CD4-positive, alpha-beta T cell (primary cell): ENCODE data around the gene CCBE1. TPM values are rescaled to one million over a fixed set of nuclear protein-coding genes. Genes with fewer than 3 reads are reported as not detected.

Experiments
- ATAC-seq: fragments of 200-7000 bp; cut with Tn5 transposase; one replicate; pipeline ENCODE4 v1.10.0; 2022; ENCODE audit warnings: mild to moderate bottlenecking; ENCODE audit not compliant: poor library complexity
- CTCF ChIA-PET: fragments of 350-600 bp; sonication (Branson Sonifier 250); formaldehyde crosslinking; loops from one replicate; lab custom pipeline; 2021; ENCODE audit warnings: antibody characterized with exemption, inconsistent platforms; lab: Charles Lee
- POLR2A ChIA-PET: fragments of 350-600 bp; sonication (Branson Sonifier 250); formaldehyde crosslinking; loops from one replicate; lab custom pipeline; 2021; ENCODE audit warnings: antibody characterized with exemption, inconsistent platforms; lab: Charles Lee
- DNase-seq, 14 experiments: peaks; one replicate each; pipeline ENCODE4 v3.0.0-alpha.2; 2013 to 2020; ENCODE audit warnings: mixed read lengths in 2 of 14
- H3K27ac ChIP-seq, 2 donors: one replicate each; pipeline versions ENCODE4 v1.5.1 to v1.7.0; 2013; ENCODE audit warnings: low read length in 2 of 2, low read depth in 1 of 2, mild to moderate bottlenecking in 1 of 2
- H3K27me3 ChIP-seq, 2 experiments: 1 replicate in 1 of 2; 2 replicates in 1 of 2; pipeline versions ENCODE4 v1.6.1 to v1.7.0; 2013; ENCODE audit warnings: low read length in 2 of 2, control low read depth in 1 of 2, mild to moderate bottlenecking in 1 of 2, moderate library complexity in 1 of 2; ENCODE audit not compliant: insufficient read depth in 2 of 2, control insufficient read depth in 1 of 2
- H3K36me3 ChIP-seq: one replicate; pipeline ENCODE4 v1.6.1; 2013; ENCODE audit warnings: low read length, control low read depth; ENCODE audit not compliant: insufficient read depth
- H3K4me1 ChIP-seq: one replicate; pipeline ENCODE4 v1.6.1; 2013; ENCODE audit warnings: low read length, control low read depth; ENCODE audit not compliant: insufficient read depth
- H3K4me3 ChIP-seq: one replicate; pipeline ENCODE4 v1.5.1; 2013; ENCODE audit warnings: mild to moderate bottlenecking, low read length, moderate library complexity
- H3K9me3 ChIP-seq, 2 experiments: 1 replicate in 1 of 2; 2 replicates in 1 of 2; pipeline versions ENCODE4 v1.6.1 to v1.7.0; 2013; ENCODE audit warnings: low read length in 2 of 2, mild to moderate bottlenecking in 2 of 2, control low read depth in 1 of 2, moderate library complexity in 1 of 2; ENCODE audit not compliant: control insufficient read depth in 1 of 2, insufficient read depth in 1 of 2
- H3K27ac Mint-ChIP-seq: one replicate; pipeline ENCODE4 v1.8.0; 2020; ENCODE audit warnings: mixed read lengths
- H3K27me3 Mint-ChIP-seq: one replicate; pipeline ENCODE4 v1.8.0; 2021; ENCODE audit warnings: mixed read lengths
- H3K36me3 Mint-ChIP-seq: one replicate; pipeline ENCODE4 v1.8.0; 2021; ENCODE audit warnings: low read depth, mixed read lengths
- H3K4me1 Mint-ChIP-seq: one replicate; pipeline ENCODE4 v1.8.0; 2021; ENCODE audit warnings: low read depth, mixed read lengths
- H3K4me3 Mint-ChIP-seq: one replicate; pipeline ENCODE4 v1.8.0; 2020; ENCODE audit warnings: mild to moderate bottlenecking, mixed read lengths
- H3K9me3 Mint-ChIP-seq: one replicate; pipeline ENCODE4 v1.8.0; 2020; ENCODE audit warnings: mixed read lengths
- intact Hi-C, 2 experiments: fragments of 100-400 bp; cut with DNase I in 1 of 2; cut with micrococcal nuclease in 1 of 2; formaldehyde crosslinking; loops; one replicate each; pipeline versions ENCODE4 v1.15.1 to v1.9.0; 2023 to 2025; cut with DNase I, micrococcal nuclease
- total RNA-seq, 174 experiments: library from RNA in 2 of 174; stranded (reverse) in 2 of 174; gene quantifications; one replicate each; pipeline ENCODE4 v1.2.3 and lab custom pipeline; 2021 to 2026
- TF ChIP-seq, protein P1 (sequence below): fragments of 200-600 bp; IDR thresholded peaks from one replicate; pipeline ENCODE4 v1.8.0; 2022; ENCODE audit warnings: antibody characterized with exemption, mild to moderate bottlenecking

CCBE1 gene
- total RNA-seq, 2 experiments from 2014 or later = not detected

DNA sequence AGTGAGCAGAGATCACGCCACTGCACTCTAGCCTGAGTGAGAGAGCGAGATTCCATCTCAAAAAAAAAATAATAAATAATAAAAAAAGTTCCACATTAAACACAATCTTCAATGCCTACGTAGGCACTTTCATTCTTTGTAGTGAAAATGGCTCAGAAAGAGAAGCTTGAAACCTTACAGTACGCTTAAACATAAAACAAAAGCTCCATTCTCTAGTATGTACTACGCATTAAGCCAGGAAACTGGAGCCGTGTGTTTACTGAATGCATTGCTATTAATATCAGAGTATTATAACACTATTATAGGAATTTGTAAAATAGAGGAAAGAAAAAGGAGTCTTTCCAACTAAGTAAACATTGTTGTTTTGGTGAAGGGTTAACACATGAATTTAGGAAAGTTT, 296.8 kb downstream of the CCBE1 start:
- DNase-seq (no peak), ATAC-seq (no peak)
- H3K36me3 ChIP-seq = no peaks in the 10 kb centered on the region
- TF ChIP-seq, protein P1, sequence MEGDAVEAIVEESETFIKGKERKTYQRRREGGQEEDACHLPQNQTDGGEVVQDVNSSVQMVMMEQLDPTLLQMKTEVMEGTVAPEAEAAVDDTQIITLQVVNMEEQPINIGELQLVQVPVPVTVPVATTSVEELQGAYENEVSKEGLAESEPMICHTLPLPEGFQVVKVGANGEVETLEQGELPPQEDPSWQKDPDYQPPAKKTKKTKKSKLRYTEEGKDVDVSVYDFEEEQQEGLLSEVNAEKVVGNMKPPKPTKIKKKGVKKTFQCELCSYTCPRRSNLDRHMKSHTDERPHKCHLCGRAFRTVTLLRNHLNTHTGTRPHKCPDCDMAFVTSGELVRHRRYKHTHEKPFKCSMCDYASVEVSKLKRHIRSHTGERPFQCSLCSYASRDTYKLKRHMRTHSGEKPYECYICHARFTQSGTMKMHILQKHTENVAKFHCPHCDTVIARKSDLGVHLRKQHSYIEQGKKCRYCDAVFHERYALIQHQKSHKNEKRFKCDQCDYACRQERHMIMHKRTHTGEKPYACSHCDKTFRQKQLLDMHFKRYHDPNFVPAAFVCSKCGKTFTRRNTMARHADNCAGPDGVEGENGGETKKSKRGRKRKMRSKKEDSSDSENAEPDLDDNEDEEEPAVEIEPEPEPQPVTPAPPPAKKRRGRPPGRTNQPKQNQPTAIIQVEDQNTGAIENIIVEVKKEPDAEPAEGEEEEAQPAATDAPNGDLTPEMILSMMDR = no peak
- peaks cover 6% of the 10 kb centered on the region for H3K4me1 Mint-ChIP-seq
- H3K36me3 Mint-ChIP-seq = no peaks in the 10 kb centered on the region
- no peak overlapping the region for H3K4me3 Mint-ChIP-seq
- H3K27me3 ChIP-seq = peaks cover 1 to 8% of the 10 kb centered on the region in 2 experiments
- no peak overlapping the region for H3K27ac ChIP-seq
- H3K4me1 ChIP-seq = peaks cover 10% of the 10 kb centered on the region
- ChIA-PET CTCF (interaction anchor here (4.7 kb wide), 1 partner anchor 92 kb away, joined by 67 read pairs; no protein-coding TSS in a partner anchor), POLR2A (no interaction called here)
- H3K27me3 Mint-ChIP-seq = peaks cover 20% of the 10 kb centered on the region
- H3K9me3 Mint-ChIP-seq = no peaks in the 10 kb centered on the region
- intact Hi-C loops = loop anchor here in 1 of 2 experiments (5.0 kb wide), 2 partner anchors 318 to 618 kb away; no protein-coding TSS in a partner anchor
- no peak overlapping the region for H3K27ac Mint-ChIP-seq
- no peak overlapping the region for H3K4me3 ChIP-seq
- no peaks in the 10 kb centered on the region for H3K9me3 ChIP-seq

DNA sequence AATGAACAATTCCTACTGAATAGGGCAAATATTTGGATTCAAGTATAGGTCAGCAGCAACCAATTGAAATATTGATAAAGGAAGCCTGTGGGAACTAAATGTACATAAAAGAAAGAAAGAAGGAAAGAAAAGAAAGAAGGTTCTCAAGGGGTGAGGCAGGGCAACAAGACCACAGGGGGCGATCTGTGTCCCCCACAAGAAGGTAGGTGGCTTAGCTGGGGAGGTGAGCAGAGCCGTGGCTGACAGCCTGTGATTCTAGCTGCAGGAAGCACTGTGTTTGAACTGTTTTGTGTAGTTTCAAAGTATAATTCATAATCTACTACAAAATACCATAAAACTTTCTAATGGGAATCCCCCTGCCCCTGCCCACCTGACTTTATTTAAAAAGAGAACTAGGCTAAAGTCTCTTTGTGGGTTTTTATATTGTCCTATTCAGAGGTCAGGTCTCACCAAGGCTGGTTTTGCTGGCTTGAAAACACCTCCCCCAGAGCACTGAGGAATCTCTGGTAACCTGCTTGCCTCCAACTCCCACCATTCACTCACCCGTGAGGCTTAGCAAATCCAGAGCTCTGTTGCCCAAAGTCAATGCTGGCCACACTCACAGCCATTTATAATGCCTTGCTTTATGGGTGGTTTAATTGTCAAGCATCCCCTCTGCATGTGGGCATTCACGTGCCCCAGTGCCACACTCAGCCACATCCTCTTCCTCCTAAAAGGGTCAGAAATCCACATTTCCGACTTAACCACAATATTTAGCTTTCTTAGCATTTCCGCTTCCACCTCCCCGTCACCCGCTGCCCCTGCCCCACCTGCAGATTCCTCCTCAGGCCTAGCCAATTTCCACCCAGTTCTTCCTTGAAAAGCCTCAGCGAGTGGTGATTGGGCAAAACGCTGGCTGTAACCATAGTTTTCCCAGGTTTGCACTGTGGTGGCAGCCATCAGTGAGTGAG, 301.7 kb downstream of the CCBE1 start:
- TF ChIP-seq, protein P1 = no peak
- no peak overlapping the region for H3K4me3 Mint-ChIP-seq
- CTCF ChIA-PET = interaction anchor here (0.5 kb wide), 1 partner anchor 49 kb away, joined by 4 read pairs; no protein-coding TSS in a partner anchor
- H3K4me1 ChIP-seq = peaks cover 9% of the 10 kb centered on the region
- intact Hi-C loops = no loop called here
- H3K36me3 Mint-ChIP-seq = no peaks in the 10 kb centered on the region
- H3K27me3 ChIP-seq = peaks cover 7 to 13% of the 10 kb centered on the region in 2 experiments
- no peak overlapping the region for H3K27ac ChIP-seq
- H3K27ac Mint-ChIP-seq = no peak overlapping the region
- POLR2A ChIA-PET = no interaction called here
- H3K9me3 ChIP-seq = no peaks in the 10 kb centered on the region
- H3K9me3 Mint-ChIP-seq = no peaks in the 10 kb centered on the region
- ATAC-seq = no peak
- H3K27me3 Mint-ChIP-seq = peaks cover 33% of the 10 kb centered on the region
- DNase-seq = peak in 1 of 14 experiments; percentile 7
- peaks cover 6% of the 10 kb centered on the region for H3K4me1 Mint-ChIP-seq
- no peaks in the 10 kb centered on the region for H3K36me3 ChIP-seq
- H3K4me3 ChIP-seq = no peak overlapping the region

DNA sequence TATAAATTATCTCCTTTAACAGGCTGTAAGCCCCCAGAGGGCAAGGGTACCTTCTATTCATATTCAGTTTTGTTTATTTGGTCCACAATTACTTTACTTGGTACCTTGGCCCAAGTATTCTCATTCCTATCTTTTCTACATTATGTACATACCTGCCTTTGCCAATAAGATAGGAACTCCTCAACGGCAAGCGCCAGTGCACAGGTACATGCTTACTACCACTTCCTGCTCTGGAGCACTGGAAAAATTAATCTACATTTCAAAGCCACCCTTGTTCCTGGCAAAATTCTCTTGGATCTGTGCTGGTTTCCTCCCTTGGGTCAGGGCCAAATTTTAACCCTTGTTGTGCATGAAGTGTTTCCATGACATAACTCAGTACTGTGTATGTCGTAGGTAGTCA, 303.8 kb downstream of the CCBE1 start:
- TF ChIP-seq, protein P1 = no peak
- Histone ChIP-seq H3K36me3 (no peaks in the 10 kb centered on the region), H3K9me3 (no peaks in the 10 kb centered on the region), H3K4me1 (peaks cover 9% of the 10 kb centered on the region), H3K27me3 (peaks cover 7 to 13% of the 10 kb centered on the region in 2 experiments), H3K27ac (no peak overlapping the region), H3K4me3 (no peak overlapping the region)
- ChIA-PET CTCF (no interaction called here), POLR2A (no interaction called here)
- intact Hi-C loops = no loop called here
- DNase-seq = no peak
- H3K27me3 Mint-ChIP-seq = peaks cover 33% of the 10 kb centered on the region
- ATAC-seq = no peak
- peaks cover 6% of the 10 kb centered on the region for H3K4me1 Mint-ChIP-seq
- no peak overlapping the region for H3K4me3 Mint-ChIP-seq
- H3K27ac Mint-ChIP-seq = no peak overlapping the region
- H3K36me3 Mint-ChIP-seq = no peaks in the 10 kb centered on the region
- no peaks in the 10 kb centered on the region for H3K9me3 Mint-ChIP-seq
